ENCODE data around the gene TMEM101. TPM values are rescaled to one million over a fixed set of nuclear protein-coding genes. Genes with fewer than 3 reads are reported as not detected.
A peak's percentile ranks its signal among the peaks of the same experiment; 100 is the strongest.
"Not testable (repeated sequence)": the region's sequence is repeated elsewhere in the genome, so short reads cannot be mapped to it uniquely, and the experiment has no call there.

TMEM101 gene
- total RNA-seq, 1 donor from 2014 or later = 19.0 TPM

DNA sequence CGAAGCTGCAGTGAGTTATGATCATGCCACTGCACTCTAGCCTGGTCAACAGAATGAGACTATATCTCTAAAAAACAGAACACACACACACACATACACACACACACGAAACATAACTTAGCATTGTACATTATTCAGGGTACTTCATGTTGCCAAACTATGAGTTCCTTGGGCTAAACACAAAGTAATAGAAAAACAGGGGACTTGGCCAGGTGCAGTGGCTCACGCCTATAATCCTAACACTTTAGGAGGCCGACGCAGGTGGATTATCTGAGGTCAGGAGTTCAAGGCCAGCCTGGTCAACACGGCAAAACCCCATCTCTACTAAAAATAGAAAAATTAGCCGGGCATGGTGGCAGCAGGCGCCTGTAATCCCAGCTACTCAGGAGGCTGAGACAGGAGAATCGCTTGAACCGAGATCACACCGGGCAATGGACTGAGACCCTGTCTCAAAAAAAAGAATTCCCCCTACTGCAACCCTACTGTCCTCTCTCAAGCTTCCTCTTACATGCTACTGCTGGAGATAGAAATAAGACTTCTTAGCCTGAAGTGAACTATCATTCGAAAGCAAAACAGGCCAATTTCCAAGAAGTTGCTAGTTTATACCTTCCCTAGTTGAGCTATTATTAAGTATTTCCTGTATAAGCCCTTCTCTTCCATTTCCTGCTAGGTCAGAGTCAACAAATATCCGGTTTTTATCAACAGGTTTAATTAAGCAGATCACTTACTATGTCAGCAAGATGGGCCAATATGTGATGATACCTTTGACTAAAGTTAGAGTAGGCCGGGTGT lies 44.5 kb upstream of the TMEM101 start:
- Mint-ChIP-seq H3K36me3 (ENCODE audit: low read depth) (peaks cover 16% of the 10 kb centered on the region), H3K27me3 (ENCODE audit: low read depth) (no peaks in the 10 kb centered on the region), H3K9me3 (ENCODE audit: low read depth) (no peaks in the 10 kb centered on the region), H3K4me3 (ENCODE audit: unreplicated experiment) (no peak overlapping the region), H3K27ac (ENCODE audit: unreplicated experiment) (no peak overlapping the region), H3K4me1 (ENCODE audit: low read depth) (peaks cover 17% of the 10 kb centered on the region)
- DNase-seq (ENCODE audit: low spot score) = no peak
- TF ChIP-seq, protein P1, sequence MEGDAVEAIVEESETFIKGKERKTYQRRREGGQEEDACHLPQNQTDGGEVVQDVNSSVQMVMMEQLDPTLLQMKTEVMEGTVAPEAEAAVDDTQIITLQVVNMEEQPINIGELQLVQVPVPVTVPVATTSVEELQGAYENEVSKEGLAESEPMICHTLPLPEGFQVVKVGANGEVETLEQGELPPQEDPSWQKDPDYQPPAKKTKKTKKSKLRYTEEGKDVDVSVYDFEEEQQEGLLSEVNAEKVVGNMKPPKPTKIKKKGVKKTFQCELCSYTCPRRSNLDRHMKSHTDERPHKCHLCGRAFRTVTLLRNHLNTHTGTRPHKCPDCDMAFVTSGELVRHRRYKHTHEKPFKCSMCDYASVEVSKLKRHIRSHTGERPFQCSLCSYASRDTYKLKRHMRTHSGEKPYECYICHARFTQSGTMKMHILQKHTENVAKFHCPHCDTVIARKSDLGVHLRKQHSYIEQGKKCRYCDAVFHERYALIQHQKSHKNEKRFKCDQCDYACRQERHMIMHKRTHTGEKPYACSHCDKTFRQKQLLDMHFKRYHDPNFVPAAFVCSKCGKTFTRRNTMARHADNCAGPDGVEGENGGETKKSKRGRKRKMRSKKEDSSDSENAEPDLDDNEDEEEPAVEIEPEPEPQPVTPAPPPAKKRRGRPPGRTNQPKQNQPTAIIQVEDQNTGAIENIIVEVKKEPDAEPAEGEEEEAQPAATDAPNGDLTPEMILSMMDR (IDR thresholded peaks at IDR 0.05) = no peak

DNA sequence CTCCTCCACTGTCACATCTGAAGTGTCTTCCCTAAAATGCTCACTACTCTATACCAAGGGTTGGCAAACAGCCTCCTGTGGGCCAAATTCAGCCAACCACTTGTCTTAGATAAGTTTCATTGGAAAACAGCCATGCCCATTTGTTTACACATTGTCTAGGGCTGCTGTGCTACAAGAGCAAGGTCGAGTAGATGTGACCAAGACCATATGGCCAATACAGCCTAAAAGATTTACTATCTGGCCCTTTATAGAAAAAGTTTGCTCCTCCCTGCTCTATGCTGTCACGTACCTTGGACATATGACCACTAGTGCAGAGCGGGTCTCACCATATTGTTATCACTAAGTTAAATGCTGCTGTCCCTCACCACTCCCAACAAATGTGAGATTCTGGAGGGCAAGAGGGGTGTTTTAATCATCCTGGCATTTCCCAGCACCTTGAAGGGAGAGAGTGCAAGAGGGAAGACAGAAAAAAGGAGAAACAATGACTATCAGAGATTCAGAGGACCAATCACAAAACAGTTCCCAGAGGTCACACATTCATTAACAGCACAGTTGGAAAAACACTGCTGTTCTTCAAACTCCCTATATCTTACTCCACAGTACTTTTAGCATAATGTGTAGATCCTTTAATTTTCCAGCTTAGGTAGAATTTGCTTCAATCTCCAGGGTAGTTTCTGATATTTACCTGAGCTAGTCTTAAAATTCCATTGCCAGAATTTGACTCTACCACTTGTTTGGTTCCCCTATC lies 38.5 kb upstream of the TMEM101 start:
- peak overlapping the region; percentile 47 for H3K27ac Mint-ChIP-seq (ENCODE audit: unreplicated experiment)
- peaks cover 8% of the 10 kb centered on the region for H3K36me3 Mint-ChIP-seq (ENCODE audit: low read depth)
- no peak overlapping the region for H3K4me3 Mint-ChIP-seq (ENCODE audit: unreplicated experiment)
- no peaks in the 10 kb centered on the region for H3K27me3 Mint-ChIP-seq (ENCODE audit: low read depth)
- peaks cover 13% of the 10 kb centered on the region for H3K4me1 Mint-ChIP-seq (ENCODE audit: low read depth)
- TF ChIP-seq, protein P1 (IDR thresholded peaks at IDR 0.05) = no peak
- no peaks in the 10 kb centered on the region for H3K9me3 Mint-ChIP-seq (ENCODE audit: low read depth)
- DNase-seq (ENCODE audit: low spot score) = no peak

- Mint-ChIP-seq H3K4me1 (ENCODE audit: low read depth) (peaks cover 16% of the 10 kb centered on the region), H3K4me3 (ENCODE audit: unreplicated experiment) (no peak overlapping the region)
- no peak for DNase-seq (ENCODE audit: low spot score)
Observed at GRCh38 chr17:44049294-44050060, 34.7 kb upstream of the TMEM101 start.

GRCh38 chr17:44046893-44047292 lies 32.1 kb upstream of the TMEM101 start:
- H3K4me3 Mint-ChIP-seq (ENCODE audit: unreplicated experiment); H3K27me3 Mint-ChIP-seq (ENCODE audit: low read depth); DNase-seq (ENCODE audit: low spot score); H3K9me3 Mint-ChIP-seq (ENCODE audit: low read depth); H3K27ac Mint-ChIP-seq (ENCODE audit: unreplicated experiment); H3K36me3 Mint-ChIP-seq (ENCODE audit: low read depth): not testable (repeated sequence)
- H3K4me1 Mint-ChIP-seq (ENCODE audit: low read depth) = peaks cover 18% of the 10 kb centered on the region

More at GRCh38 chr17:44049294-44050060, 34.7 kb upstream of the TMEM101 start:
- TF ChIP-seq, protein P1 (IDR thresholded peaks at IDR 0.05) = no peak
- Mint-ChIP-seq H3K27me3 (ENCODE audit: low read depth) (no peaks in the 10 kb centered on the region), H3K9me3 (ENCODE audit: low read depth) (no peaks in the 10 kb centered on the region), H3K36me3 (ENCODE audit: low read depth) (peaks cover 11% of the 10 kb centered on the region), H3K27ac (ENCODE audit: unreplicated experiment) (no peak overlapping the region)

DNA sequence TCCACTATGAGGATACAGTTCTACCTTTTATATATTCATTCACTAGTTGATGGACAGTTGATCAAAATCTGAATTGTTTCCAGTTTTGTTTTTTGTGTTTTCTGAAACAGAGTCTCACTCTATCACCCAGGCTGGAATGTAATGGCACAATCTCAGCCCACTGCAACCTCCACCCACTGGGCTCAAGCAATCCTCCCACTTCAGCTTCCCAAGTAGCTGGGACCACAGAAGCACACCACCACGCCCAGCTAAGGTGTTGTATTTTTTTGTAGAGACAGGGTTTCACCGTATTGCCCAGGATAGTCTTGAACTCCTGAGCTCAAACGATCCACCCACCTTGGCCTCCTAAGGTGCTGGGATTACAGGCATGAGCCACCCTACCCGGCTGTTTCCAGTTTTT lies 30.7 kb upstream of the TMEM101 start:
- DNase-seq (ENCODE audit: low spot score) = no peak
- no peak overlapping the region for H3K27ac Mint-ChIP-seq (ENCODE audit: unreplicated experiment)
- peaks cover 28% of the 10 kb centered on the region for H3K4me1 Mint-ChIP-seq (ENCODE audit: low read depth)
- H3K36me3 Mint-ChIP-seq (ENCODE audit: low read depth) = peaks cover 3% of the 10 kb centered on the region
- TF ChIP-seq, protein P1 (IDR thresholded peaks at IDR 0.05) = no peak
- H3K27me3 Mint-ChIP-seq (ENCODE audit: low read depth) = no peaks in the 10 kb centered on the region
- H3K9me3 Mint-ChIP-seq (ENCODE audit: low read depth) = no peaks in the 10 kb centered on the region
- no peak overlapping the region for H3K4me3 Mint-ChIP-seq (ENCODE audit: unreplicated experiment)

All from chondrocyte (in vitro differentiated cells).